HG03521 (cell line): ENCODE results near the gene KCTD21.
"Not testable (repeated sequence)": the region's sequence is repeated elsewhere in the genome, so short reads cannot be mapped to it uniquely, and the experiment has no call there.

ENCODE experiments used
- ATAC-seq: cut with Tn5 transposase; IDR thresholded peaks from one replicate; pipeline ENCODE4 v1.9.1; 2021; ENCODE audit warnings: mild to moderate bottlenecking, moderate library complexity; ENCODE audit not compliant: unreplicated experiment

The KCTD21 gene, protein sequence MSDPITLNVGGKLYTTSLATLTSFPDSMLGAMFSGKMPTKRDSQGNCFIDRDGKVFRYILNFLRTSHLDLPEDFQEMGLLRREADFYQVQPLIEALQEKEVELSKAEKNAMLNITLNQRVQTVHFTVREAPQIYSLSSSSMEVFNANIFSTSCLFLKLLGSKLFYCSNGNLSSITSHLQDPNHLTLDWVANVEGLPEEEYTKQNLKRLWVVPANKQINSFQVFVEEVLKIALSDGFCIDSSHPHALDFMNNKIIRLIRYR

DNA sequence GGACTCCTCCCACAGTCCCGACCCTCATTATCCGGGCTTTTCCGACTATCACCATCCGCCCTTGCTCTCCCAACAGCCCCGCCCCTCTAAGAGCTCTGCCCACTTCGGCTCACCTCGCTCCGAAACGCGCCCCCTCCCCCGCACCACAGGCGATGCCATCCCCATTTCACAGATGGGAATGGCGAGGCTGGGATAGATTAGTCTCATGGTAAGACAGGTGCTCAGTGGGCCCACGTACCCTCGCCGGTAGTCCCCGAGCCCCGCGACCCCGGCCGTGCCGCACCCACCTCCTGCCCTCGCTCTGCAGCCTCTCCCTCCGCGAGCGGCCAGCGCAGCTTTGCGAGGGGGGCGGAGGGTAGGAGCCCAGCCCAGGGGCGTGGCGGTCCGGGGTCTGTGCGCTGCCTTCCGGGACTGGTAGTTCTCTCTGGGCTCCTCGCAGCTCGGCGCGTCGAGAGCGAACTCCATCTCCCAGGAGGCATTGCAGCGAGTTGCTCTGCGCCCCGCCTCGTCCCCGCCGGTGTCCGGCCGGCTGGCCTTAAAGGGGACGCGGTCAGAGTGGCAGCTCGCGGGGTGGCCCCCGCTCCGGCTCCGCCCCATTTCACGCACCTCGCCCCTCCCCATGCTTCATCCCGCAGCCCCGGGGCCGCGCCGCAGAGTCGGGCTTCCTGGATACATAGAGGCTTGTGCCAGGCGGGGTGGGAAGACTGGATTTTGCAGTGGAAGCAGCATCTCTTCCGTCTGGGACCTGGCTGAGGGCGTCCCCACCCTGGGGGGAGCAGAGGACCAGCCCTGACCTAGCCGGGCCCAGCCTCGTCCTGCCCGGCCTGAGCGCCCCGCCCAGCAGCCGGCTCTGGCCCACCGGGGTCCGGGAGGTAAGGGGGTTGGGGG is at the start of gene KCTD21, which contains the start of gene USP35:
Gene KCTD21 (minus strand): TSS at position 341 of the 888 bp plus-strand sequence. CDS start 14,072 bp downstream, outside the sequence.
Gene USP35 (plus strand): TSS at position 634 of the 888 bp plus-strand sequence. CDS start 7,327 bp downstream, outside the sequence.
- ATAC-seq = peak; percentile 97

DNA sequence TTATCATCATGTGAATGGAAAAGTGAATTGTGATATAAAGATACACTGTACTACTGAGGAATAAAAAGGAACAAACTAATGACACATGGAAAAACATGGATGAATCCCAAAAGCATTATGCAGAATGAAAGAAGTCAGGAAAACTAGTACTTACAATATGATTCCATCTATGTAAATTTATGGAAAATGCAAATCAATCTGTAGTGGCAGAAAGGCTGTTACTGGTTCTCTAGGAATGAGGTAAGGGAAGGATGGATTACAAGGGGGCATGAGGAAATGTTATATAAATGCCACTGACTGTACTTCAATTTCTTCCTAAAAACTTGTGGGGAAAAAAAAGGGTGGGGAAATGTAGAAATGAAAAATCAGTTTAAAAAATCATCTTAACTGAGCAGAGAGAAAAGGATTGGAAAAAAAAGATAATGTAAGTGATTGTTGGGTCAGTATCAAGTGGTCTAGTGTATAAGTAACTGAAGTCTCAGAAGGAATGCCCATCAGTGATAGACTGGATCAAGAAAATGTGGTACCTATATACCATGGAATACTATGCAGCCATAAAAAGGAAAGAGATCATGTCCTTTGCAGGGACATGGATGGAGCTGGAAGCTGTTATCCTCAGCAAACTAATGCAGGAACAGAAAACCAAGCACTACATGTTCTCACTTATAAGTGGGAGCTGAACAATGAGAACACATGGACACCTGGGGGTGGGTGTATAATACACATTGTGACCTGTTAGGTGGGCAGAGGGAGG is 49.0 kb upstream of the KCTD21 start:
- ATAC-seq = no peak

DNA sequence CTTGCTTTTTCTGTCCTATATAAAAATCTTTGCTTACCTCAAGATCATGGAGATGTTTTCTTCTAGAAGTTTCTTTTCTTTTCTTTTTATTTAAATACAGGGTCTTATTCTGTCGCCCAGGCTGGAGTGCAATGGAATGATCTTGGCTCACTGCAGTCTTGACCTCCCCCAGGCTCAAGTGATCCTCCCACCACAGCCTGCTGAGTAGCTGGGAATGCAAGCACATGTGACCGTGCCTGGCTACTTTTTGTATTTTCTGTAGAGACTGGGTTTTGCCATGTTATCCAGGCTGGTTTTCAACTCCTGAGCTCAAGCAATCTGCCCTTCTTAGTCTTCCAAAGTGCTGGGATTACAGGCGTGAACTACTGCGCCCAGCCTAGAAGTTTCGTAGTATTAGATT is 45.6 kb upstream of the KCTD21 start:
- no peak for ATAC-seq

DNA sequence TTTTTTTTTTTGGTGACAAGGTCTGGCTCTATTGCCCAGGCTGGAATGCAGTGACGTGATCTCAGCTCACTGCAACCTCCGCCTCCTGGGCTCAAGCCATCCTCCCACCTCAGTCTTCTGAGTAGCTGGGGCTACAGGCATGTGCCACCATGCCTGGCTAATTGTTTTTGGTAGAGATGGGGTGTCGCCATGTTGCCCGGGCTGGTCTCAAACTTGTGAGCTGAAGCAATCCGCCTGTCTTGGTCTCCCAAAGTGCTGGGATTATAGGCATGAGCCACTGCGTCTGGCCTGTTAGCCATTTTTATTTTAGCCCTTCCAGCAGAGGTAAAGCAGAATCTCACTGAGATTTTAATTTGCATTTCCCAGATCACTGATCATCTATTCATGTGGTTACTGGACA is 44.6 kb upstream of the KCTD21 start:
- ATAC-seq = not testable (repeated sequence)

DNA sequence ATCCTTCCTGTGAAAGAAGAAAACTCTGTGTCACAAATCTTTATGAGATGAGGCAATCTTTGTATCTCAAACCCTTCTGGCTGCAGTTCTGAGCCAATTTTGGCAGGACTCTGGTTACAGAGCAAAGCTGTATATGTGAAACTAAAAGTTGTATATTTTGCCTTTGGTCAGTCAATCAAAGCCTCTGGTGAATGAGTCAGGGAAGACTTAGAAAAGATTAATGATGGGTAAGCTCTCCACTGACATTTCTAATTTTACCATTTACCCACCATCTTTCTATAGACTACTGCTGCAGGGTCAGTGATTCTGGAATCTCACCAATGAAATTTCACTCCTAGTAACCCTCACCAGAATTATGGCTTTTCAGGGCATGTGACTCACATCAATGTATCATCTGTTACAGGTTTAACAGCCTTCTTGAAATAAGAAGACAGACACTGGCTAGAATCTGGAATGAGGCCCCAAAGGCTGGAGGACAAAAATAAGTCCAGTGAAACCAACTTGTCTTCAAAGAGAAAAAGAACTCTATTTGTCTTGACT is 43.6 kb upstream of the KCTD21 start:
- no peak for ATAC-seq

DNA sequence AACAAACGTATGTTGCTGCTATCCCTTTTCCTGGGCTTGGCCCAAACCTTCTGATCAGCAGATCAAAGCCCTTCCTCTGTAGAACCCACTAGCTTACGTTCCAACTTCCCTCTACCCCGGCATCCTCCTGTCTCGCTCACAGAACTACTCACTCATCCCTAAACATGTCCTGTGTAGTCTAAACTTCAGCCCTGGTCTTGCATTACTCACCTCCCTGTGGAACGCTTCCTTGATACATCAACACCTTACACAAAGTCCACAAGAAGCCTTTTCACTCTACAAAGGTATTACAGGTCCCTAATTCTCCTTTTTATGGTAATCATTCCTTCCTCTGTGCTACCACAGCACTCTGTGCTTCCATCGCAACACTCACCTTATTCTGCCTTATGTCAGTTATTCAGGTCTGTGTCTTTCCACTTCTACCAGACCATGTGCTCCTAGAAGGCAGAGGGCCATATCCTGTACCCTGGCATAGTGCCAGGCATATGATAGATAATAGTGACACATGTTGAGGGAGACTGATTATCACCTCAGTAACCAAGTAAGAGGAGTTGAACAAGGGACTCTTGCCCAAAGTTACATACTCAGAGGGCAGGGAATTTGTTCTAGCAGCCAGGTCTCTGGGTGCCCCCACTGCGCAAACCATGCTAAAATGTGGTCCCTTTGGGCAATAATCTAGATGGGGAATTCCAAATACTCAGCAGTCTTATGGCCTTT is 41.9 kb upstream of the KCTD21 start:
- ATAC-seq = no peak

DNA sequence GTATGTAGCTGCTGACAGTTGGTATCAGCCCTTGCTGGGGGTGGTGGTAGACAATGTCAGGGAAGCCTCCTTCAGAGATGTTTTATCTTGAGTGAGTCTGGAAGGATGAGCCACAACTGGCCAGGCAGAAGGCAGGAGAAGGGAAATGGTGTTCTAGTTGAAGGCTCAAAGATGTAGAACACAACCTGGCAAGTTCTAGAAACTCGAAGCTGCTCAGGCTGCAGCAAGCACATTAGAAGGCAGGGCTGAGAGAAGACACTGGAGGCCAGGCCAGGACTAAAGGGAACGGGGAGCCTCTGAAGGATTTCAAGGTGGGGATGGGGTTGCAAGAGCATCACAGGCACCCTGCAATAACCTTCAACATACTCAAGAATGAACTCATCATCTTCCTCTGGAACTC is 40.7 kb upstream of the KCTD21 start:
- ATAC-seq = no peak

DNA sequence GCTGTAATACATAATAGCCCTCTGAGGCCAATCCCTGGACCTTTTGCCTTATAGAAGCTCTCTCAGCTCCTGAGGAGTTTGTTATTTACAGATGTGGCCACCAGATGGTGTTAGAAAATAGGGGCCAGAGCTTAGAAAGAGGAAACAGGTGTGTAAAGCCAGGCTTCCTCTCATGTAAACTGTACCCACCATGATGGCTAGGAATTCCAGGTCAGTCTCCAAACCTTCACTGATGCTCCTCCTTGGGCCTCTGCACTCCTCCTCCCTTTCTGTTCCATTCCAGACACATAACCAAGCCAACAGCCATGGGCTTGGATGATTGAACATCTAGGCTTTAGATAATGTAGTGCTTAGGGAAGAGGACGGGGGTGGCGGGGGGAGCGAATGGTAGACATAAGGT is 40.0 kb upstream of the KCTD21 start:
- peak; percentile 59 for ATAC-seq

DNA sequence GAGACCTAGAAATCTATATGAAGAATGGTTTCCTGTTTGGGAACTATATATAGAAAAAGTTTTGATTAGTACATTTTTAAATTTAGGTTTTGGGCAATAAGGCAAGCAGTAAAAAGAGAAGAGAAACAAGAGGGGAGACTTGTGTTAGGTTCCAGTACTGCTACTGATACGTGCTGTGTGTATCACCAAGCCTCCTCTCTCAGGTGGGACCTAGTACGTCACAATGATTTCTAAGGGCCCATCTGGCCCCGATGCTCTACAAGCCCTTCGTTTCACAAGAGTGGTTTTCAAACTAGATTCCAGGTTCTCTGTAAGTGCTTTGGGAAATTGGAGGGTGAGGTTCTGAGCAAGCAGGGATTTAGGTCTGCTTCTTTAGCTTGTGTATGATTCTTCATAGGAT is 39.5 kb upstream of the KCTD21 start:
- peak; percentile 35 for ATAC-seq

DNA sequence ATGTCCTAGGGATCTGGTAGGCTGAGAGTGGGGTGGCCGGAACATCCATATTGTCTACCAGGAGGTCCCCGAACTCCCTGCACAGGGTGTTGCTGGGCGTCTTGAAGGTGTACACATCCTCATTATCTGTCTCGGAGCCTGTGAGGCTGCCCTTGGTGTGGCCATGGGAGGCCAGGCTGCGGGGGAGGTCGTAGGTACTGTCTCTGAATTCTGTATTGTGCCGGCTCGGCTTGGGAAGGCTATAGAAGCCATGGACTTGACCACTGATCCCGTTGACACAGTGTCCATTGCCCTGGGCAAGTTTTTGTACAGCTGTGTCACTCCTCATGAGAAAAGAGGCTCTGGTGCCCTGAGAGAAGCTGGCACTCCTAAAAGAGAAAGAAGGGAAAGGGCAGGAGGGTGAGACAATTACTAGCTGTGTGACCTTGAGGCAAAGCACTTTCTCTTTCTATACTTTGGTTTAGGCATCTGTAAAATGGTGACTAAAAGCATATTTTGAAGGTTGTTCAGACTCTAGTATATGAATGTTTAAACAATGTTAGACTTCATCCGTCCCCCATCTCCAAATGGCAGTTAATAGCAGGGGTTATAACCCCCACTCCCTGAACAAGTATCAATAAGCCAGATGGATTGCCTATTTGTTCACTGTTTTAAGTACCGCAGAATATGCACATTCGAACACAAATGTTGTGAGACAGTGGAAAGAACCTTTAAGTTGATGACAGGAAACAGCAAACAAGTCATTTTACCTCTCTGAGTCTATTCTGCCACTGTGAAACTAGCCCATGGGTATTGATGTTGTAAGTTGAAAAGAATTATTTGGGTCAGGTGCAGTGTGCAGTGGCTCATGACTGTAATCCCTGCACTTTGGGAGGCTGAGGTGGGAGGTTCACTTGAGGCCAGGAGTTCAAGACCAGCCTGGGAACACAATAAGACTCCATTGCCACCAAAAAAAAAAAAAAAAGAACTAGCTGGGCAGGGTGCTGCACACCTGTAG is 38.6 kb upstream of the KCTD21 start:
- ATAC-seq = no peak

DNA sequence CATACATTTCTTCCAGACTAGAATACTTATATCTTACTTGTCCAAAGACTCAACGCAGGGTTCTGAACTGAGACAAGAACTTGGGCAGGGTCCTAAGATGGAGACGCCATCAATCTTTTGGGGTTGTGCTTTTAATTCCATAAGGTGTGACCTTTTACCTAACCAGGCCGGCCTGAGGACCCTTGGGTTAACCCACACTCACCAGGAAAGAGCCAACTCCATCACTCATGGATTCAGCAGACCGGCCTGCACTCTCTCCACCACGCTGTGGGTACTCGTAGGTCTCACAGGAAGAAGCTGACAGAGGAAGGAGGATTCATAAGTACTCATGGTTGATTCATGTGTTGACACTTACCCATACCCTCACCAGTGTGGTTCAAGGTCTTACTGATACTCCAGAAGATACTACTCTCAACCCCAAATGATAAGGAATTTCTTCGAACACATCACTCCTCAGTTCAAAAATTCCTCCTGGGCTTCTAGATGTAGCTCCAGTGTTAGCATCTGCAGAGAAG is 36.5 kb upstream of the KCTD21 start:
- ATAC-seq = no peak

DNA sequence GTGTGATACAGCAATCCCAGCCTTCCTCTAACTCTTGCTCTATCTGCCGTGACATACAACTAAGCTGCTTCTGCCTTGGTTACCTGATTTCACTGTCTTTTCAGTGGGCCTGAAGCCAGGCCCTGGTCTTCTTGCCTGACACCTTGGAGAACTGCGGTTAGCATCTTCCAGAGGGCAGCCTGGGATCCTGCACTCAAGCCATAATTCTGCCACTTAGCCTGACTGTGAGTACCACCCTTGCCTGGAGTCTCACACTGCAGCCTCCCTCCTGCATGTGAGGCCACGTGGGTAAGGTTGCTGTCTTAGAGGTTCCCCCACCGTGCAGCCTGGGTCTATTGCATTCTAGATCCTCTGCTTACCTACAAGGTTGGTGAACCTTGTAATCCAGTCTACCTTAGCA is 36.1 kb upstream of the KCTD21 start:
- ATAC-seq = no peak

DNA sequence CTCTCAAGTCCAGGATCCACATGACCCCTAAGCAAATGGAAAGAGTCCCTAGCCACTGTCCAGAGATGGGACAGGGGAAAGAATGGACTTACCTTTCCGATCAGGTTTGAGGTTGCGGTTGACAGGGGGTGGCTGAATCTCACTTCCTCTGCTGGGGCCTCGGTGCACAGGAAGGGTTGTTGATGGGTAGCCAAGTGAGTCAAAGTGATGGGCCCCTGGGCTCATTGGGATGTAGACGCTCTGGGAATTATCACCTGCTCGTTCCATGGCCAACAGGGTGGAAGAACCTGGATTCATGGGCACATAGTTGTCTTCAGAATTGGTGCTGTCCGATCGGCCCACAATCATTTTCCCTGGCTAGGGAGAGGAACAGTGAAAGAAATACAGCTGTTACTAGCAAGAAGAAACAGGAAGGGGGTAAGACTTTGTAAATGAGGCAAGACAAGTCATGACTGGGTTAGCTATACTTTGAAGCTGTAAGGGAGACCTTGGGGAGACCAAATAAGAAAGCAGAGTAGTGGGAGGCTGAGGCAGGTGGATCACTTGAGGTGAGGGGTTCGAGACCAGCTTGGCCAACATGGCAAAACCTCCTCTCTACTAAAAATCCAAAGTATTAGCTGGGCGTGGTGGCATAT is 35.0 kb upstream of the KCTD21 start:
- ATAC-seq = peak; percentile 68

DNA sequence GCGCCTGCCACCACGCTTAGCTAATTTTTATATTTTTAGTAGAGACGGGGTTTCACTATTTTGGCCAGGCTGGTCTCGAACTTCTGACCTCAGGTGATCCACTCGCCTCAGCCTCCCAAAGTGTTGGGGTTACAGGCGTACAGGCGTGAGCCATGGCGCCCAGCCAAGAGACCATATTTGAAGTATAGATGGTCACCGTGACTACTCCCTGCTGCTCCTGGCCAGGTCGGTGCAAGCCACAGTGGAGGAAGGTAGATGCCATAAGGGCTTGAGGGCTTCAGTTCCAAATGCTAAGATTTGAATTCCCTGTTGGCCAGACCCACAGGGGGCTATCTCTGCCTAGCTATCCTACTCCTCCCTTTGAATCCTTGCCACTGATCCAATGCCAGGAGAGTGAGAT is 34.3 kb upstream of the KCTD21 start:
- ATAC-seq = not testable (repeated sequence)

DNA sequence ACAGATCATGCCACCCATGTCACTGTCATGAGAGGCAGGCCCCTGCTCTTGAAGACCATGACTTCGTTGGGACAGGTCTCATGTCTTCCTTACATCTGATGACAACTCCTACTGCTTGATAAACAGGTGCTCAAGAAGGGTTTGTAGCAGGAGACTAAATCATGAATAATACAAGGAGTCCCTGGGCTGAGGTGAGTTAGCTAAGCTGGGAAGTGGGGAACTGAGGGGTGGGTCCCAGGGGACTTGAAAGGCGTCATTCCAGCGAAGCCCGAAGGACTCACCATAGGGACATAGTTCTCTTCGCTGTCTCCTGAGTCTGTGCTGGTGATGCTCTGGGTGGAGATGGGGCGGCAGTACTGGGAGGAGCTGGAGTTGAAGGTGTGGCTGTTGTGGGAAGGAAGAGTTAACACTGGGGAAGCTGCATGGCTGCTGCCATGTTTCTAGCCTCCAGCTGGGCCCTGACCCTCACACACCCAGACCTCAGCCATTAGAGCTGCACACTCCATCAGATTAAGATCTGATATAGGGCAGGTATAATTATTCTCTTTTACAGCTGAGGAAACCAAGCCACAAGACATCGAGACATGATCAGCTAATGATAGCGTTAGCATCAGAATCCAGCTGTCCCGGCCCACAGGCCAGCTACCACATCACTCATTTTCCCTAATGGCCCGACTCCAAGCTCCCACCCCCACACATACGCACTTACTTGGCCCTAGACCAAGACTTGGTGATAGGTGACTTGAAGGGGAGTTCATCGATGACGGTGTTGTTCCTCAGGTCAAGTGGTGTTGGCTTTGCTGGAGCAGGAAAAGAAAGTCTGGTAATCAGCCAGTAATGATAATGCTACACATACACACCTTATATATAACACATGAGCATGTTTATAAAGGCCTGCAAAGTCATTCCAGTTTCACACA is 33.2 kb upstream of the KCTD21 start:
- no peak for ATAC-seq

DNA sequence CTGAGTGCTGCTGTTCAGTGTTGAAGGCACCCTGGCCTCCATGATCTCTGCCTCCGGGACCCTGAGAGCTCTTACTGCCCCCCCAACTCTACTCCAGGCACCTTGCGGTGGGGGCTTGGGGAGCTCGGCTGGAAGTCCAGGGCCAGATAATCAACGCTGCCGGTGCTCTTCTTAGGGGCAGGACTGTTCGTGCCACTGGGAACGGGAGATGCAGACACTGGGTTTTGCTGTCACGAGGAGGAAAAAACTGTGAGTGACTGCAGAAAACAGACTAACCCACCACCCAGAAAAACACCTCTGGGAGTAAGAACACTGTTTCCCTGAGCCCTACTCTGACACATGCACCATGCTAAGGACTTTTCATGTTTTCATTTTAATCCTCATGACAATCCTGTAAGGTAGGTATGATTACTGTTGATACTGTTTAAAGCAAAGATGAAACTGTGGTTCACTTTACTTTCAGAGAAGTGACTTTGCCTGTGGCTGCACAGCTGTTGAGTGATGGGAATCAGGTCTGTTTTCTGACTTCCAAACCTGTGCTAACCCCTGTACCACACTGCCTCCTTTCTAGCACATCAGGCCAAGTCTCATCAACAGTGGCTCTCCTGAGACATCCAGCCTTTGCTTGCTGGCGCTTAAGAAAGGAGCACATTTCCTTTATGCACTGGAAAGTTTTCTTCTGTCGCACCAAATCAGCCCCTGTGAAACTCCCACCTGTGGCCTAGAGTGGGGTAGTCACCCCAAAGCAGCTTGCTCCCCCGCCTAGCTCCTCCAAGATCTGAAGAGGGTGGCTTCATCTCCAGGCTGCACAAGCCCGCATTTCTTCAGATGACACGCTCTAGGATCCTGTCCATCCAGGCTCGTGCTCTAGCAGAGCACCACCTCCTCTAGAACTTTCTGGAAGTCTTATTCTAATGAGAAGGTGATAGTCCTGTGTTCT is 32.1 kb upstream of the KCTD21 start:
- no peak for ATAC-seq
